Endothelial cell of umbilical vein (primary cell): ENCODE results near the gene ERBB2. TPM values are rescaled to one million over a fixed set of nuclear protein-coding genes. Genes with fewer than 3 reads are reported as not detected.

Source experiments
- BruUV-seq: library from RNA; stranded (reverse); fragments of 400-500 nt; replicated peaks from 2 replicates; lab custom pipeline; 2021; lab: Mats Ljungman, UMichigan
- CTCF ChIA-PET: fragments of 300-600, 350-600 bp; sonication (Branson Sonifier 250); formaldehyde crosslinking; loops from one replicate; lab custom pipeline; 2021; ENCODE audit warnings: antibody characterized with exemption, inconsistent platforms; lab: Charles Lee
- POLR2A ChIA-PET: fragments of 300-600, 350-600 bp; sonication (Branson Sonifier 250); formaldehyde crosslinking; loops from one replicate; lab custom pipeline; 2021; ENCODE audit warnings: antibody characterized with exemption, inconsistent platforms; lab: Charles Lee
- DNase-seq: peaks from one replicate; pipeline ENCODE4 v3.0.0-alpha.2; 2011; ENCODE audit warnings: low read depth, low spot score
- FAIRE-seq: peaks from 2 replicates; lab custom pipeline; 2011; peaks lifted over from hg19 to GRCh38; lab: Jason Lieb, UNC
- H2AFZ ChIP-seq: 2 replicates; pipeline ENCODE4 v1.6.0; 2012; ENCODE audit warnings: low read depth, low read length, control low read depth, inconsistent platforms
- H3K27ac ChIP-seq: 2 replicates; pipeline ENCODE4 v1.5.1; 2011; ENCODE audit warnings: low read depth, mild to moderate bottlenecking, control low read depth, low read length, moderate library complexity; ENCODE audit not compliant: insufficient read depth
- H3K27me3 ChIP-seq, 2 experiments: 2 replicates each; pipeline versions ENCODE4 v1.6.0 to v1.6.1; 2011; ENCODE audit warnings: low read length in 2 of 2, mixed read lengths in 1 of 2; ENCODE audit not compliant: control insufficient read depth in 2 of 2, insufficient read depth in 2 of 2
- H3K36me3 ChIP-seq, 2 experiments: 2 replicates in 1 of 2; 3 replicates in 1 of 2; pipeline ENCODE4 v1.5.1; 2011; ENCODE audit warnings: low read length in 2 of 2, mild to moderate bottlenecking in 1 of 2, moderate library complexity in 1 of 2; ENCODE audit not compliant: control insufficient read depth in 2 of 2, insufficient read depth in 2 of 2; ENCODE audit errors: extremely low read depth in 1 of 2
- H3K4me1 ChIP-seq: 3 replicates; pipeline ENCODE4 v1.5.1; 2011; ENCODE audit warnings: mild to moderate bottlenecking, low read length; ENCODE audit not compliant: control insufficient read depth, insufficient read depth; ENCODE audit errors: extremely low read depth
- H3K4me2 ChIP-seq: 2 replicates; pipeline ENCODE4 v1.6.1; 2011; ENCODE audit warnings: low read length, control low read depth, mixed read lengths; ENCODE audit not compliant: insufficient read depth
- H3K4me3 ChIP-seq, 3 experiments: fragments of 200-600 bp in 1 of 3; sonication (generic), shearing (Covaris generic) in 1 of 3; replicated peaks in 1 of 3; 2 replicates each; pipeline ENCODE4 v1.5.1; 2011 to 2016; ENCODE audit warnings: control low read depth in 3 of 3, low read length in 3 of 3, mild to moderate bottlenecking in 2 of 3, inconsistent platforms in 1 of 3, low read depth in 1 of 3, moderate library complexity in 1 of 3; ENCODE audit not compliant: insufficient read depth in 1 of 3
- H3K79me2 ChIP-seq: 2 replicates; pipeline ENCODE4 v1.6.0; 2012; ENCODE audit warnings: low read length, inconsistent platforms; ENCODE audit not compliant: control insufficient read depth, insufficient read depth
- H3K9ac ChIP-seq: replicated peaks from 2 replicates; pipeline ENCODE3; 2011; ENCODE audit warnings: low read length, control low read depth; ENCODE audit not compliant: insufficient read depth; ENCODE audit errors: extremely low read depth
- H3K9me1 ChIP-seq: replicated peaks from 3 replicates; pipeline ENCODE4 v1.6.0; 2011; ENCODE audit warnings: mild to moderate bottlenecking, low read length; ENCODE audit not compliant: control insufficient read depth, insufficient read depth; ENCODE audit errors: extremely low read depth
- H3K9me3 ChIP-seq: replicated peaks from 2 replicates; pipeline ENCODE4 v1.5.1; 2012; ENCODE audit warnings: low read length, inconsistent platforms; ENCODE audit not compliant: control insufficient read depth, insufficient read depth
- H4K20me1 ChIP-seq: replicated peaks from 2 replicates; pipeline ENCODE3; 2011; ENCODE audit warnings: mild to moderate bottlenecking, low read length; ENCODE audit not compliant: control insufficient read depth, insufficient read depth; ENCODE audit errors: extremely low read depth
- EZH2 ChIP-seq: IDR thresholded peaks from 2 replicates; pipeline ENCODE4 v1.6.1; 2012; ENCODE audit warnings: borderline replicate concordance, low read depth, mild to moderate bottlenecking, moderate library complexity, low read length, inconsistent platforms; ENCODE audit not compliant: severe bottlenecking
- FOS ChIP-seq: IDR thresholded peaks from 2 replicates; pipeline ENCODE4 v1.6.1; 2011; ENCODE audit warnings: mild to moderate bottlenecking, low read length, moderate library complexity, borderline replicate concordance; ENCODE audit not compliant: insufficient read depth
- GATA2 ChIP-seq: IDR thresholded peaks from 2 replicates; pipeline ENCODE4 v1.7.0; 2011; ENCODE audit warnings: low read depth, mild to moderate bottlenecking, moderate library complexity, mixed read lengths, low read length; ENCODE audit not compliant: insufficient read length, insufficient read depth
- JUN ChIP-seq: IDR thresholded peaks from 2 replicates; pipeline ENCODE4 v1.6.1; 2011; ENCODE audit warnings: borderline replicate concordance, low read depth; ENCODE audit not compliant: insufficient read length, insufficient read depth
- MYC ChIP-seq: IDR thresholded peaks from one replicate; pipeline ENCODE4 v1.6.1; 2011; ENCODE audit warnings: mild to moderate bottlenecking, low read depth, low read length
- POLR2A ChIP-seq: IDR thresholded peaks from 2 replicates; pipeline ENCODE4 v1.6.1; 2012; ENCODE audit warnings: low read depth, mild to moderate bottlenecking, control low read depth, low read length
- POLR2AphosphoS5 ChIP-seq: IDR thresholded peaks from 2 replicates; pipeline ENCODE4 v1.6.1; 2012; ENCODE audit warnings: low read depth, mild to moderate bottlenecking, control low read depth, low read length, moderate library complexity; ENCODE audit not compliant: insufficient read depth
- dilution Hi-C: fragments of 300-500 bp; cut with MboI; formaldehyde crosslinking; loops from one replicate; pipeline ENCODE4 v1.15.0; 2019; ENCODE audit warnings: low sequenced_read_pairs; ENCODE audit not compliant: extremely low pct_ligation_motif_present
- intact Hi-C: fragments of 100-400 bp; cut with micrococcal nuclease; formaldehyde crosslinking; loops from one replicate; pipeline ENCODE4 v1.10.0; 2022
- polyA plus RNA-seq, 4 experiments: library from polyadenylated mRNA; depleted of rRNA in 3 of 4; stranded (reverse) in 3 of 4; unstranded in 1 of 4; fragments of >200 nt; gene quantifications; 2 replicates each; pipeline versions ENCODE4 v1.2.1 to v1.2.3, GENCODE V29; 2011 to 2012; ENCODE audit warnings: missing spikeins in 1 of 4
- total RNA-seq: library from RNA; stranded (reverse); gene quantifications from 2 replicates; pipeline ENCODE4 v1.2.3, GENCODE V29; 2021
- TF ChIP-seq, protein P1 (sequence below): IDR thresholded peaks from 2 replicates; pipeline ENCODE4 v1.6.1; 2011; ENCODE audit not compliant: insufficient read depth, insufficient read length
- TF ChIP-seq, protein P2 (sequence below), 2 donors: IDR thresholded peaks; 1 replicate in 1 of 2; 2 replicates in 1 of 2; pipeline ENCODE4 v1.5.1; 2011; ENCODE audit warnings: low read length in 2 of 2, mild to moderate bottlenecking in 2 of 2, moderate library complexity in 2 of 2, control low read depth in 1 of 2, inconsistent platforms in 1 of 2, low read depth in 1 of 2; ENCODE audit not compliant: insufficient read depth in 1 of 2; ENCODE audit errors: extremely low read depth in 1 of 2

The ERBB2 gene
- total and polyA plus RNA-seq, 2 donors (not counting 3 experiments of a cell fraction or from before 2014, with no cell fraction given), result 20.6 to 32.9 TPM

- Histone ChIP-seq H3K4me2 (no peak overlapping the region), H3K36me3 (peaks cover 0 to 3% of the 10 kb centered on the region in 2 experiments), H2AFZ (no peak overlapping the region), H3K27ac (no peak overlapping the region), H3K79me2 (no peaks in the 10 kb centered on the region), H4K20me1 (no peaks in the 10 kb centered on the region), H3K9ac (no peak overlapping the region), H3K9me3 (no peaks in the 10 kb centered on the region), H3K4me3 (no peak overlapping the region), H3K4me1 (peaks cover 12% of the 10 kb centered on the region), H3K27me3 (no peaks in the 10 kb centered on the region), H3K9me1 (no peaks in the 10 kb centered on the region)
- ChIA-PET CTCF (interaction anchor here (1.2 kb wide), 1 partner anchor 95 kb away, joined by 3 read pairs; no protein-coding TSS in a partner anchor), POLR2A (no interaction called here)
- no peak for TF ChIP-seq FOS
- TF ChIP-seq, protein P1, sequence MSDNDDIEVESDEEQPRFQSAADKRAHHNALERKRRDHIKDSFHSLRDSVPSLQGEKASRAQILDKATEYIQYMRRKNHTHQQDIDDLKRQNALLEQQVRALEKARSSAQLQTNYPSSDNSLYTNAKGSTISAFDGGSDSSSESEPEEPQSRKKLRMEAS, result no peak
- TF ChIP-seq, protein P2, sequence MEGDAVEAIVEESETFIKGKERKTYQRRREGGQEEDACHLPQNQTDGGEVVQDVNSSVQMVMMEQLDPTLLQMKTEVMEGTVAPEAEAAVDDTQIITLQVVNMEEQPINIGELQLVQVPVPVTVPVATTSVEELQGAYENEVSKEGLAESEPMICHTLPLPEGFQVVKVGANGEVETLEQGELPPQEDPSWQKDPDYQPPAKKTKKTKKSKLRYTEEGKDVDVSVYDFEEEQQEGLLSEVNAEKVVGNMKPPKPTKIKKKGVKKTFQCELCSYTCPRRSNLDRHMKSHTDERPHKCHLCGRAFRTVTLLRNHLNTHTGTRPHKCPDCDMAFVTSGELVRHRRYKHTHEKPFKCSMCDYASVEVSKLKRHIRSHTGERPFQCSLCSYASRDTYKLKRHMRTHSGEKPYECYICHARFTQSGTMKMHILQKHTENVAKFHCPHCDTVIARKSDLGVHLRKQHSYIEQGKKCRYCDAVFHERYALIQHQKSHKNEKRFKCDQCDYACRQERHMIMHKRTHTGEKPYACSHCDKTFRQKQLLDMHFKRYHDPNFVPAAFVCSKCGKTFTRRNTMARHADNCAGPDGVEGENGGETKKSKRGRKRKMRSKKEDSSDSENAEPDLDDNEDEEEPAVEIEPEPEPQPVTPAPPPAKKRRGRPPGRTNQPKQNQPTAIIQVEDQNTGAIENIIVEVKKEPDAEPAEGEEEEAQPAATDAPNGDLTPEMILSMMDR (IDR thresholded peaks at IDR 0.05; ENCODE audit: extremely low read depth in 1 of 2, insufficient read depth in 1 of 2, low read depth in 1 of 2, low read length in 2 of 2), result no peak
- TF ChIP-seq GATA2, result no peak
- no peak for TF ChIP-seq JUN
- TF ChIP-seq MYC, result no peak
- TF ChIP-seq POLR2AphosphoS5, result no peak
- no peak for TF ChIP-seq EZH2
- no peak for TF ChIP-seq POLR2A
- intact Hi-C loops (no loop called here), dilution Hi-C loops (no loop called here)
- FAIRE-seq, result no peak
- BruUV-seq, result no TSS peak
- DNase-seq, result no peak
Measured at GRCh38 chr17:39716073-39716818, 16.4 kb downstream of the ERBB2 start.
